K562 (cell line): Measurements from ENCODE around the gene NDUFB10. TPM values are rescaled to one million over a fixed set of nuclear protein-coding genes. Genes with fewer than 3 reads are reported as not detected.
A peak's percentile ranks its signal among the peaks of the same experiment; 100 is the strongest.

ENCODE experiments used
- ETV5 ChIP-seq: sonication (generic); formaldehyde crosslinking; IDR thresholded peaks from 2 replicates; pipeline ENCODE4 v1.4.0; 2020; ENCODE audit warnings: low read depth, mild to moderate bottlenecking, missing genetic modification reagents
- HDAC8 ChIP-seq: fragments of 450-650 bp; IDR thresholded peaks from 2 replicates; pipeline ENCODE4 v1.6.1; 2016; ENCODE audit warnings: mild to moderate bottlenecking, missing genetic modification characterization, moderate library complexity, missing compliant biosample characterization
- LARP7 ChIP-seq: fragments of 450-650 bp; IDR thresholded peaks from 2 replicates; pipeline ENCODE4 v1.6.1; 2016
- MTA3 ChIP-seq: fragments of 450-650 bp; formaldehyde crosslinking; IDR thresholded peaks from 2 replicates; pipeline ENCODE4 v1.6.1; 2017; ENCODE audit warnings: mild to moderate bottlenecking, borderline replicate concordance
- POLR2AphosphoS5 ChIP-seq: IDR thresholded peaks from 2 replicates; pipeline ENCODE4 v1.6.1; 2011; ENCODE audit warnings: mild to moderate bottlenecking, low read depth, low read length, moderate library complexity; ENCODE audit not compliant: control insufficient read depth, insufficient read depth
- STAG1 ChIP-seq: sonication (generic); formaldehyde crosslinking; IDR thresholded peaks from 2 replicates; pipeline ENCODE4 v1.5.0; 2020; ENCODE audit warnings: missing genetic modification reagents, borderline replicate concordance
- U2AF1 ChIP-seq: fragments of 200-400 bp; formaldehyde crosslinking; optimal IDR thresholded peaks from 2 replicates; pipeline ENCODE3; 2017; ENCODE audit warnings: mild to moderate bottlenecking, low read depth, low read length, moderate library complexity
- ZBTB11 ChIP-seq, 3 experiments: fragments of 200-800 bp in 1 of 3; fragments of 250-450 bp in 1 of 3; fragments of 450-650 bp in 1 of 3; sonication (Bioruptor Pico) in 1 of 3; sonication (Bioruptor generic) in 1 of 3; formaldehyde crosslinking in 1 of 3; IDR thresholded peaks; 2 replicates each; pipeline versions ENCODE4 v1.6.1 to v1.8.0; 2016 to 2022; ENCODE audit warnings: mild to moderate bottlenecking in 2 of 3, missing genetic modification characterization in 2 of 3, missing compliant biosample characterization in 1 of 3, moderate library complexity in 1 of 3
- ZFPM2 ChIP-seq: fragments of 250-450 bp; sonication (Bioruptor Pico); IDR thresholded peaks from 2 replicates; pipeline ENCODE4 v1.5.1; 2022; ENCODE audit warnings: mild to moderate bottlenecking
- ZNF232 ChIP-seq: sonication (generic); formaldehyde crosslinking; IDR thresholded peaks from 2 replicates; pipeline ENCODE4 v1.8.0; 2022; ENCODE audit warnings: mild to moderate bottlenecking, missing genetic modification reagents
- ZNF512 ChIP-seq: IDR thresholded peaks from 2 replicates; pipeline ENCODE4 v1.6.1; 2016; ENCODE audit warnings: missing genetic modification characterization, missing compliant biosample characterization
- polyA plus RNA-seq, 8 experiments: library from polyadenylated mRNA; depleted of rRNA in 4 of 8; stranded (reverse) in 5 of 8; unstranded in 3 of 8; fragments of >200 nt; fragmentation: Nextera tagmentation in 2 of 8; fragmentation: Illumina TruSeq in 1 of 8; extraction: Ambion mirVana in 2 of 8; extraction: Trizol in 1 of 8; gene quantifications; 2 replicates each; pipeline versions ENCODE4 v1.2.1 to v1.2.3, GENCODE V29; 2011 to 2014; ENCODE audit warnings: inconsistent platforms in 1 of 8, missing spikeins in 1 of 8
- total RNA-seq, 7 experiments: library from RNA; depleted of rRNA in 6 of 7; stranded (reverse); fragments of >200 nt in 6 of 7; fragmentation: Illumina TruSeq in 2 of 7; extraction: Trizol in 2 of 7; gene quantifications; 2 replicates each; pipeline versions ENCODE4 v1.2.1 to v1.2.3, GENCODE V29; 2011 to 2021; ENCODE audit warnings: low replicate concordance in 1 of 7
- TF ChIP-seq, protein P1 (sequence below): fragments of 450-650 bp; IDR thresholded peaks from 2 replicates; pipeline ENCODE4 v1.6.1; 2017; ENCODE audit warnings: mild to moderate bottlenecking, moderate library complexity
- TF ChIP-seq, protein P2 (sequence below): fragments of 150-350 bp; conservative IDR thresholded peaks from 2 replicates; pipeline ENCODE4 v1.6.1; 2014; ENCODE audit warnings: low read length
- TF ChIP-seq, protein P3 (sequence below): fragments of 450-650 bp; IDR thresholded peaks from 2 replicates; pipeline ENCODE4 v1.6.1; 2014; ENCODE audit warnings: low read depth, mild to moderate bottlenecking, moderate library complexity, borderline replicate concordance

The NDUFB10 gene
- total and polyA plus RNA-seq, 9 of the 15 experiments (the other 6 are each of a cell fraction or from before 2014, with no cell fraction given), result 69.3 to 527 (median 161) TPM

DNA sequence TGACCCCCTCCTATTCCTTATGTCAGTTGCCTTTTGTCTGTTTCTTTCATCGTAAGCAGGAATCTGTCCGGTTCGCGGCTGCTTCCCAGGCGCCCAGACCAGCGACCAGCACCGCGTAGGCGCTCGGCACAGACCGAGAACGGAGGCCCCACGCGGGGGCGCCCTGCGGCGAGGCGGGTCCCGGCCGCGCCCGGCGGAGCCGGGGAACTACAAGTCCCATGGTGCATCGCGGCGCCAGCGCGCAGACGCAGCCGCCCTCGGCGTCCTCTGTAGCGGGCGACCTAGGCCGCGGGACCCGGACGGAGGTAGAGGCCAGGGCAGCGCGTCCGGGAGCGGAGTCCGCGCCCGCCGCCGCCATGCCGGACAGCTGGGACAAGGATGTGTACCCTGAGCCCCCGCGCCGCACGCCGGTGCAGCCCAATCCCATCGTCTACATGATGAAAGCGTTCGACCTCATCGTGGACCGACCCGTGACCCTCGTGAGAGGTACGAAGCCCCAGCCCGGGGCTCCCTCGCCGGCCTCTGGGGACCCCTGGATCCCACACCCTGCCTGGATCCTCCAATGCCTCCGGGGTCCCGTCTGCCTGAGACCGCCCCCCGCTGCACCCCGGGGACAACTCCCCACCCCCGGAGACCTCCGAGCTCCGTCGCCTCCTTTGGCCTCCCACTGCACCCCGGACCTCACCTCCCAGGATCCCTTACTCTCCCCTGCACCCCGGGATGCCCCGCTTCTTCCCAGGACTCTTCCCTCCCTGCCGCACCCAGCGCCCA lies at the start of gene NDUFB10 (continued):
- TF ChIP-seq ZFPM2 (CRISPR knock-in tag), result 0 out of 2 replicates have a peak, but pooled peaks have one; percentile 20
- TF ChIP-seq HDAC8, result peak; percentile 61; the same call in 1 of the 2 replicates
- TF ChIP-seq POLR2AphosphoS5, result peak; percentile 51; the same call in 1 of the 2 replicates
- TF ChIP-seq, protein P1, sequence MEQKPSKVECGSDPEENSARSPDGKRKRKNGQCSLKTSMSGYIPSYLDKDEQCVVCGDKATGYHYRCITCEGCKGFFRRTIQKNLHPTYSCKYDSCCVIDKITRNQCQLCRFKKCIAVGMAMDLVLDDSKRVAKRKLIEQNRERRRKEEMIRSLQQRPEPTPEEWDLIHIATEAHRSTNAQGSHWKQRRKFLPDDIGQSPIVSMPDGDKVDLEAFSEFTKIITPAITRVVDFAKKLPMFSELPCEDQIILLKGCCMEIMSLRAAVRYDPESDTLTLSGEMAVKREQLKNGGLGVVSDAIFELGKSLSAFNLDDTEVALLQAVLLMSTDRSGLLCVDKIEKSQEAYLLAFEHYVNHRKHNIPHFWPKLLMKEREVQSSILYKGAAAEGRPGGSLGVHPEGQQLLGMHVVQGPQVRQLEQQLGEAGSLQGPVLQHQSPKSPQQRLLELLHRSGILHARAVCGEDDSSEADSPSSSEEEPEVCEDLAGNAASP, result no peak
- TF ChIP-seq MTA3, result 0 out of 2 replicates have a peak, but pooled peaks have one; percentile 61
- no peak for TF ChIP-seq ZNF512 (tag)
- no peak for TF ChIP-seq LARP7
- TF ChIP-seq ZBTB11 (CRISPR knock-in tag; IDR thresholded peaks at IDR 0.05), result peak in 2 of 3 experiments; percentile 29 to 77; a peak in 2 of 6 replicates
- TF ChIP-seq ZNF232 (CRISPR knock-in tag), result no peak
- peak; percentile 84 for TF ChIP-seq ETV5 (CRISPR knock-in tag)
- peak; percentile 22; the same call in 1 of the 2 replicates for TF ChIP-seq STAG1 (CRISPR knock-in tag)
- TF ChIP-seq, protein P2, sequence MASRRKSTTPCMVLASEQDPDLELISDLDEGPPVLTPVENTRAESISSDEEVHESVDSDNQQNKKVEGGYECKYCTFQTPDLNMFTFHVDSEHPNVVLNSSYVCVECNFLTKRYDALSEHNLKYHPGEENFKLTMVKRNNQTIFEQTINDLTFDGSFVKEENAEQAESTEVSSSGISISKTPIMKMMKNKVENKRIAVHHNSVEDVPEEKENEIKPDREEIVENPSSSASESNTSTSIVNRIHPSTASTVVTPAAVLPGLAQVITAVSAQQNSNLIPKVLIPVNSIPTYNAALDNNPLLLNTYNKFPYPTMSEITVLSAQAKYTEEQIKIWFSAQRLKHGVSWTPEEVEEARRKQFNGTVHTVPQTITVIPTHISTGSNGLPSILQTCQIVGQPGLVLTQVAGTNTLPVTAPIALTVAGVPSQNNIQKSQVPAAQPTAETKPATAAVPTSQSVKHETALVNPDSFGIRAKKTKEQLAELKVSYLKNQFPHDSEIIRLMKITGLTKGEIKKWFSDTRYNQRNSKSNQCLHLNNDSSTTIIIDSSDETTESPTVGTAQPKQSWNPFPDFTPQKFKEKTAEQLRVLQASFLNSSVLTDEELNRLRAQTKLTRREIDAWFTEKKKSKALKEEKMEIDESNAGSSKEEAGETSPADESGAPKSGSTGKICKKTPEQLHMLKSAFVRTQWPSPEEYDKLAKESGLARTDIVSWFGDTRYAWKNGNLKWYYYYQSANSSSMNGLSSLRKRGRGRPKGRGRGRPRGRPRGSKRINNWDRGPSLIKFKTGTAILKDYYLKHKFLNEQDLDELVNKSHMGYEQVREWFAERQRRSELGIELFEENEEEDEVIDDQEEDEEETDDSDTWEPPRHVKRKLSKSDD, result no peak
- peak; percentile 89 for TF ChIP-seq U2AF1
- TF ChIP-seq, protein P3, sequence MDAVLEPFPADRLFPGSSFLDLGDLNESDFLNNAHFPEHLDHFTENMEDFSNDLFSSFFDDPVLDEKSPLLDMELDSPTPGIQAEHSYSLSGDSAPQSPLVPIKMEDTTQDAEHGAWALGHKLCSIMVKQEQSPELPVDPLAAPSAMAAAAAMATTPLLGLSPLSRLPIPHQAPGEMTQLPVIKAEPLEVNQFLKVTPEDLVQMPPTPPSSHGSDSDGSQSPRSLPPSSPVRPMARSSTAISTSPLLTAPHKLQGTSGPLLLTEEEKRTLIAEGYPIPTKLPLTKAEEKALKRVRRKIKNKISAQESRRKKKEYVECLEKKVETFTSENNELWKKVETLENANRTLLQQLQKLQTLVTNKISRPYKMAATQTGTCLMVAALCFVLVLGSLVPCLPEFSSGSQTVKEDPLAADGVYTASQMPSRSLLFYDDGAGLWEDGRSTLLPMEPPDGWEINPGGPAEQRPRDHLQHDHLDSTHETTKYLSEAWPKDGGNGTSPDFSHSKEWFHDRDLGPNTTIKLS, result peak; percentile 87
